Stomach (tissue), 4 donors: ENCODE data around the gene OBSCN.

ENCODE experiments used
- CTCF ChIP-seq, 7 experiments: fragments of 450-650 bp in 4 of 7; fragments of 200-600 bp in 3 of 7; sonication (generic) in 3 of 7; IDR thresholded peaks; one replicate each; pipeline ENCODE4 v1.5.1; 2016 to 2019; ENCODE audit warnings: antibody characterized with exemption in 7 of 7, control low read depth in 2 of 7, mild to moderate bottlenecking in 1 of 7
- EP300 ChIP-seq: sonication (generic); formaldehyde crosslinking; IDR thresholded peaks from one replicate; pipeline ENCODE4 v1.6.1; 2017; ENCODE audit warnings: antibody characterized with exemption
- POLR2A ChIP-seq, 4 donors: fragments of 450-650 bp; IDR thresholded peaks; one replicate each; pipeline ENCODE4 v1.6.1; 2016; ENCODE audit warnings: antibody characterized with exemption in 4 of 4, control low read depth in 2 of 4, mild to moderate bottlenecking in 1 of 4, moderate library complexity in 1 of 4
- POLR2AphosphoS5 ChIP-seq, 3 donors: sonication (generic); formaldehyde crosslinking; IDR thresholded peaks; one replicate each; pipeline ENCODE4 v1.6.1; 2016; ENCODE audit warnings: antibody characterized with exemption in 3 of 3

GRCh38 chr1:228315484-228315944 is 107.7 kb downstream of the OBSCN start:
- TF ChIP-seq CTCF (IDR thresholded peaks at IDR 0.05) (no peak), POLR2AphosphoS5 (IDR thresholded peaks at IDR 0.05) (no peak), POLR2A (IDR thresholded peaks at IDR 0.05) (no peak), EP300 (no peak)
